ENCODE measurements around the gene CKS2.
A peak's percentile ranks its signal among the peaks of the same experiment; 100 is the strongest.
"Not testable (repeated sequence)": the region's sequence is repeated elsewhere in the genome, so short reads cannot be mapped to it uniquely, and the experiment has no call there.

Gene CKS2

DNA sequence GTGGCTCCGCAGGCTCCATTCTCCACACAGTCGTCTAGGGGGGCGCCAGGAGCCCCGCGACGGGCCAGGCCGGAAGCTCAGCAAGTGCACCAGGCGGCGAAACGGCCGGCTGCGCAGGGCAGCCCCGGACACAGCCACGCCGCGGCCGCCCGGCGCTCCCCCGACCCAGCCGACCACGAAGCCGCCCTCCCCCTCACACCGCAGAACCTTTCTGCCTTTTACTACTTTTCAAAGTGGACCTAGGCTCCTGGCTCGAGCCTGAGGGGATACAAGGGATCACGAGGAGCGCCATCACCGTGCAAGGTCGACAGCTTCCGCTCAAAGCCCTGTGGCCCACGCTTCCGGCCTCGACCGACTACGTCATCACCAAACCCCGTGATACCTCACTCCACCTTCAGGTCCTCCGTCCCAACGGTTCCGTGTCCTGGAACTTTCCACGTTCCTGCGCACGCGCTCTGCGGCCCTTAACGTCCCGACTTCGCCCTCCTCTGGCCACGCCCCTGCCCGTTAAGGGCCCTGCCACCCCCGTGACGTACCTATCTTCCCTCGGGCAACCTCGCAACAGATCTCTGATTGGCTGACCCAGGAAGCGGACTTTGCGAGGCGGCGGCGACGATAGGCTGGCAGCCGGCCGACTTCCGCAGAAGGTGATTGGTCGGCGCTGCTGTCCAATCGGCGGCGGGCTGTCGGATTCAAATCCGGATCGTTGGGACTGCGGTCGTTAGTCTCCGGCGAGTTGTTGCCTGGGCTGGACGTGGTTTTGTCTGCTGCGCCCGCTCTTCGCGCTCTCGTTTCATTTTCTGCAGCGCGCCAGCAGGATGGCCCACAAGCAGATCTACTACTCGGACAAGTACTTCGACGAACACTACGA, at the start of gene CKS2:
Gene CKS2, plus strand, starts transcription at position 721 of the 871 bp plus-strand sequence. Its CDS starts 98 bp downstream, at position 819.
- DNase-seq, result peak; percentile 100

DNA sequence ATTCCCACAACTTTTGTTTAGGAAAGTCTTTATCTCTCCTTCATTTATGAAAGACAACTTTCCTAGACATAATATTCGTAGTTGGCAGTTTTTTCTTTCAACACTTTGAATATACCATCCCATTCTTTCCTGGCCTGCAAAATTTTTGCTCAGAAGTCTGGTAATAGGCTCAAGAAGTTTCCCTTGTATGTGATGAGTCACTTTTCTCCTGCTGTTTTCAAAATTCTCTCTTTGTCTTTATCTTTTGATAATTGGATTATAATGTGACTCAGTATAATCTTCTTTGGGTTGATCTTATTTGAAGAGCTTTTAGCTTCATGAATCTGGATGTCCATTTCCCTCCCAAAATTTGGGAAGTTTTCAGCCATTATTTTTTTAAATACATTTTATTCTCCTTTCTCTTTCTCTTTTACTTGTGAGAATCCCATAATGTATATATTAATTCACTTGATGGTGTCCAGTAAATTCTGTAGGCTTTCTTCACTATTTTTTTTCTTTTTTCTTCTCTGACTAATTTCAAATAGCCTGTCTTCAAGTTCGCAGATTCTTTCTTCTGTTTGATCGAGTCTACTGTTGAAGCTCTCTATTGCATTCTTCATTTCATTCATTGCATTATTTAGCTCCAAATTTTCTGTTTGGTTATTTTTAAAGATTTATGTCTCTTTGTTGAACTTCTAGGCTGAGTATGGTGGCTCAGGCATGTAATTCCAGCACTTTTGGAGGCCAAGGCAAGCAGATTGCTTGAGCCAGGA, 37.3 kb upstream of the CKS2 start:
- DNase-seq, result no peak

GRCh38 chr9:89274838-89275237, 36.2 kb upstream of the CKS2 start:
- DNase-seq, result no peak

DNA sequence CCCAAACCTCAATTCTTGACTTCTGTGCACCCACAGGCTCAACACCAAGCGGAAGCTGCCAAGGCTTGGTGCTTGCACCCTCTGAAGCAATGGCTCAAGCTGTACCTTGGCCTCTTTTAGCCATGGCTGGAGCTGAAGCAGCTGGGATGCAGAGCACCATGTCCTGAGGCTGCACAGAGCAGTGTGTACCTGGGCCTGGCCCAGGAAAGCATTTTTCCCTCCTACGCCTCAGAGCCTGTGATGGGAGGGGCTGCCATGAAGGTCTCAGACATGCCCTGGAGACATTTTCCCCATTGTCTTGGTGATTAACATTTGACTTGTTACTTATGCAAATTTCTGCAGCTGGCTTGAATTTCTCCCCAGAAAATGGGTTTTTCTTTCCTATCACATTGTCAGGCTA, 35.0 kb upstream of the CKS2 start:
- not testable (repeated sequence) for DNase-seq

DNA sequence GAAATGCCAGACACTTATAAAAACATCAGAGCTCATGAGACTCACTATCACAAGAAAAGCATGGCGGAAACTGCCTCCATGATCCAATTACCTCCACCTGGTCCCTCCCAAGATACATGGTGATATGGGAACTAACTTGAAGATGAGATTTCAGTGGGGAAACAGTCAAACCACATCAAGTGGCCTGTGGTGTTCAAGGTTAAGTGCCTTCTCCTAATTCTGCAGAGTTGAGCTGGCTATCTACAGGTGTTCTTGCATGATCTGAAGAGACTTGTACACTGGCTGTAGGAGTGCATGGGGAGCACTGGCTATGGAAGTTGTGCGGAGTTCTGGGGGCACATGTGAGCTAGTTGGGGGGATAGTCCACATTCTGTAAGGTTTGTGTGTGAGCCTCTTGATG, 34.0 kb upstream of the CKS2 start:
- DNase-seq, result no peak

- DNase-seq, result no peak
These were observed 33.5 kb upstream of the CKS2 start for GRCh38 chr9:89277454-89277853.

- DNase-seq, result no peak
These were observed 32.4 kb upstream of the CKS2 start for GRCh38 chr9:89278551-89278950.

- DNase-seq, result no peak
These were observed 31.8 kb upstream of the CKS2 start for GRCh38 chr9:89278997-89279739.

DNA sequence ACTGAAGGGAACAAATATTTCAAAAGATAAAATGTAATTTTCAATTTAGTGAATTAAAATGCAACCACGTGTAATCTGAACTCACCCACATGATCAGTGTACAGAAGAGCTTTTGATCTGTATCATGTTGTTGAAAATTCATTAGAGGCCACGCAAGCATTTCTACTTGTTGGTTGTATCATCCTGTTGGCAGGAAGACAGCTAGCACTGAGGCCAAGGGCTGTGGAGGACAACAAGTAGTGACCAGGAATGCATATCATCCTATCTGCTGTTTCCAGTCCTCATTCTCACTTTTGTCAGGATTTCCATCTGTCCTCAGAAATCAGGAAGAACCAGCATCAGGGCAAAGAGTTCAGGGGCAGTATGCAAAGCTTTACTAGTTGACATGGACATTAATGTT, 29.9 kb upstream of the CKS2 start:
- no peak for DNase-seq

DNA sequence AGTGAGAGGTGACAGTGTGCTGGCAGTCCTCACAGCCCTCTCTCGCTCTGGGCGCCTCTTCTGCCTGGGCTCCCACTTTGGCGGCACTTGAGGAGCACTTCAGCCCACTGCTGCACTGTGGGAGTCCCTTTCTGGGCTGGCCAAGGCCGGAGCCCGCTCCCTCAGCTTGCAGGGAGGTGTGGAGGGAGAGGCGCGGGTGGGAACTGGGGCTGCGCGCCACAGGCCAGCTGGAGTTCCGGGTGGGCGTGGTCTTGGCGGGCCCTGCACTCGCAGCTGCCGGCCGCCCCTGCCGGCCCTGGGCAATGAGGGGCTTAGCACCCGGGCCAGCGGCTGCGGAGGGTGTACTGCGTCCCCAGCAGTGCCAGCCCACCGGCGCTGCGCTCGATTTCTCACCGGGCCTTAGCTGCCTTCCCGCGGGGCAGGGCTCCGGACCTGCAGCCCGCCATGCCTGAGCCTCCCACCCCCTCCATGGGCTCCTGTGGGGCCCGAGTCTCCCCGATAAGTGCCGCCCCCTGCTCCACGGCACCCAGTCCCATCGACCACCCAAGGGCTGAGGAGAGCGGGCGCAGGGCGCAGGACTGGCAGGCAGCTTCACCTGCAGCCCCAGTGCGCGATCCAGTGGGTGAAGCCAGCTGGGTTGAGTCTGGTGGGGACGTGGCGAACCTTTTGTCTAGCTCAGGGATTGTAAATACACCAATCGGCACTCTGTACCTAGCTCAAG, 28.6 kb upstream of the CKS2 start:
- not testable (repeated sequence) for DNase-seq

DNA sequence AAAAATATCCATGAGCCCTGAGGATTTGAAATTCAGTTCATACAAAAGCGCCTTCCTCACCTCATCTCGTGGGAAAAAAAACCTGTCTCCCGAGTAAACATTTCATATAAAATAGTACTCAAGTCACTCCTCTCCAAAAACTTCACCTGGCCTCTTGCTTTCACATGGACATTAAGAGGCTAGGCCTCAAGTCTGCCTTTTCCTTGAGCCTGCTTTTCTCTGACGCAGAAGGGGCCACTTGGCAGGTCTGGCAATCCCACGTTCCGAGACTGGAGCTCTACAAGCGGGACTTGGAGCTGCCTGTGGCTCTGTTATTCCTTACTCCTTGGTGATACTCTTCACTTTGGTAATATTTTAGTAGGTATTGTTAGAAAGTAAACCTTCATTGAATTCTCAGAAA, 26.9 kb upstream of the CKS2 start:
- DNase-seq, result no peak

- DNase-seq, result no peak
These were observed 19.3 kb upstream of the CKS2 start for GRCh38 chr9:89291741-89292140.

DNA sequence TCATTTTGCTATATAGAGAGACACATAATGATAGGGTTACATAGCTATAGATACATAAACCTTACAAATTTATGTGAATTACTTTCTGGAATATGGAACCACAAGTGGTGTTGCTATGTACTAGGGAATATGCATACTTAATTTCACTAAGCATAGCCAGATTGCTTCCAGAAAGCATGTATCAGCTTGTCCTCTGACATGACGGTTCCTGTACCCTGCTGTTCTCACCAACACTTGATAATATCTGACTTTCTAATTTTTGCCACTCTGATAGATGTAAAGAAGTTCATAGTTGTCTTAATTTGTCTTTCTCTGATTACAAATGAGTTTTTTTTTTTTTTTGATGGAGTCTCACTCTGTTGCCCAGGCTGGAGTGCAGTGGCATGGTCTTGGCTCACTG, 18.0 kb upstream of the CKS2 start:
- DNase-seq, result no peak

- no peak for DNase-seq
These were observed 15.6 kb upstream of the CKS2 start for GRCh38 chr9:89295400-89295799.

- not testable (repeated sequence) for DNase-seq
These were observed 9.0 kb upstream of the CKS2 start for GRCh38 chr9:89301996-89302395.

DNA sequence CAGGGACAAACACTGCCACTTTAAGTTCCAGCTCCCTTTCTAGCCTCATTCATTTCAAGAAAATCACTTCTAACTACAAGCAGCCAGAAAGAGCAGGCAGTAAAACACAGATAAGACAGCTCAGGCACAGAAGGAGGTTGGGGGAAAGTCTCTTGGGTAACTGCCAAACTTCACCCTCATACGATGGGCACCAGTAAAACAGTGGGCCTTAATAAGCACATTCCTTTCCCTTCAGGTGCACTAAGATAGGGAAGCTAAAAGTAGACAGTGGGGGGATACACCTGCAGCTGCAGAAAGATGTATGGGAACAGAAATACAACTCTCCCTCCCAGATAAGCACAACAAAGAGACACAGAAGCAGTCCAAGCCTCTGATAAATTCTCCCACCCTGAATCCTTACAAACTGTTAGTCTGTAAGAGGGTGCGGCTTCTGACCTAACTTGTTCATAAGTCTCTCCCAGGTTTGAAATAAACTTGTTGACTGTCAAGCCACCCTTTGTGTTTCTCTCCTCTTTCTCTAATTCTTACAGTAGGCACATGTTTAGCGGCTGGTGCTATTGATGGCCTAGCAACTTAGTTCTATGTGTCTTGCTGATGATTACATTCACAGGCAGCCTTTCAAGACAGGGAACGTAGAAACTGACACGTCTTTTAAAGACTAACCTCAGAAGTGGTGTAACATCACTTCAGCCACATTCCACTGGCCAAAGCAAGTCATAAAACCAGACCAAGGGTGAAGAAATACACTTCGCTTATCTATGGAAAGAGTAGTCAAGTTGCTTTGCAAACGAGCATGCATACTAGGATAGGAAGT, 6.8 kb upstream of the CKS2 start:
- no peak for DNase-seq

- no peak for DNase-seq
These were observed 6.2 kb upstream of the CKS2 start for GRCh38 chr9:89304834-89305188.

GRCh38 chr9:89305868-89306267, 5.1 kb upstream of the CKS2 start:
- no peak for DNase-seq

- DNase-seq, result no peak
These were observed 1.8 kb upstream of the CKS2 start for GRCh38 chr9:89309166-89309565.

DNA sequence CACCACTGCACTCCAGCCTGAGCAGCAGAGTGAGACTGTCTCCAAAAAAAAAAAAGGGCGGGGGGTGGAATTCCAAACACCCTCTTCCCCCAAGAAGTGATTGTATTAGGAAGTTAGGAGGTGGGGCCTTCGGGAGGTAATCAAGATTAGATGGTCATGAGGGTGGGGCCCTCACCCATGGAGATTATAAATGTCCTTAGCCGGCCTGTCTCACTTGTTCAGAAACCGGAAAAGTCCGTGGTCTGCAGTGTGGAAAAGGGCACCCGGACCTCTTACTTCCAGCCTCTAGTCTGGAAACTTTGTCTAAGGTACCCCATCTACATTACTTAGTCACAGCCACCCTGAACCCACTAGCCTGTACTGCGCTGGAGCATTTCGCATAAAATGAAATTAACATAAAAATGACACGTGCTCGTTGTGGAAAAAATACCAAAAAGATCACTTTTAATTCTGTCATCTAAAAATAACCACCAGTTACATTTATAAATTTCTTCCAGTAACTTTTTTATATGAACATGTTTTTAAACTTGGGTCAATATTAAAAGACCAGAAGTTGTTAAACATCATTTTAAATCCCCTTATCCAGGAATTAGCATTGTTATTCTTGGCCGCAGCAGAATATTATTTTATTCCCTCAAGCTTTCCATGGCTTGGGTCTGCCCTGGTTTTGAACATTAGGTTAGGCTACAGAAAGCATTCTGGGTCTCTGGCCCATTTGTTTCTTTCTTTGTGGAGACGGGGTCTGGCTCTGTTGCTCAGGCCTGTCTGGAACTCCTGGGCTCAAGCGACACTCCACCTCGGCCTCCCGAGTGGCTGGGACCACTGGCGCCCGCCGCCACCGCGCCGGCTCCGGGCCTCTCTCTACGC, 1.2 kb upstream of the CKS2 start:
- DNase-seq, result no peak

Data from CD4-positive, alpha-beta T cell treated with Interleukin-15 for 1 hour (primary cell).